SHP77 (cell line): ENCODE measurements around the gene FOXC2.

ENCODE experiments used
- DNase-seq, 2 experiments: peaks; one replicate each; lab custom pipeline; 2025; lab: John Stamatoyannopoulos, UW

The FOXC2 gene

DNA sequence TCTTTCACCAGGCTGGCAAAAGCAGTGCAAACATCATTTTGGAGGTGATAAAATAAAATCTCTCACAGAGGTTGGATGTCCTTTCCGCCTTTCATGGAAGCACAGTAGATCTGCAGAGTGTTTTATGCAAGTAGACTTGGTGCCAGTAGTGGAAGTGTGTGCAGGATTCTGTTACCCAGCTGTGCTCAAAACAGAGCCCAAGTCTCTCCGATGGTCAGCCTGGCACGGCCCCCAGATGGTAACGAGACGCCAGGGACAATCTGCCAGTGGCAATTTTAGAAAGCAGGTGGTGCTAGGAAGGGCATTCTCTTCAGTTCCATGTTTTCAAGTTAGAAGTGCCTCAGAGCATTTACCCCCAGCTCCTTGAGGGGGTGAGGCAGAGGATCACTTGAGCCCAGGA, 10.1 kb upstream of the FOXC2 start:
- no peak for DNase-seq

DNA sequence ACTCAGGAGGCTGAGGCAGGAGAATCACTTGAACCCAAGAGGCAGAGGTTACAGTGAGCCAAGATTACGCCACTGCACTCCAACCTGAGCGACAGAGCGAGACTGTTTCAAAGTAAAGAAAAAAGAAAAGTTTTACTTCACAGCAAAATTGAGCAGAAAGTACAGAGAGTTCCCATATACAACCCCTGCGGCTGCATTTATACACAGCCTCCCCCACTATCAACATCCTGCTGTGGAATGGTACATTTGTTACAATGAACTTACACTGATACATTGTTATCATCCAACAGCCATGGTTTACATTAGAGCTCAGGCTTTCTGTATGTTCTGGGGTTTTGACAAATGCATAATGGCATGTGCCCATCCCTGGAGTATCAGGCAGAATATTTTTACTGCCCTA, 9.0 kb upstream of the FOXC2 start:
- DNase-seq: no peak

DNA sequence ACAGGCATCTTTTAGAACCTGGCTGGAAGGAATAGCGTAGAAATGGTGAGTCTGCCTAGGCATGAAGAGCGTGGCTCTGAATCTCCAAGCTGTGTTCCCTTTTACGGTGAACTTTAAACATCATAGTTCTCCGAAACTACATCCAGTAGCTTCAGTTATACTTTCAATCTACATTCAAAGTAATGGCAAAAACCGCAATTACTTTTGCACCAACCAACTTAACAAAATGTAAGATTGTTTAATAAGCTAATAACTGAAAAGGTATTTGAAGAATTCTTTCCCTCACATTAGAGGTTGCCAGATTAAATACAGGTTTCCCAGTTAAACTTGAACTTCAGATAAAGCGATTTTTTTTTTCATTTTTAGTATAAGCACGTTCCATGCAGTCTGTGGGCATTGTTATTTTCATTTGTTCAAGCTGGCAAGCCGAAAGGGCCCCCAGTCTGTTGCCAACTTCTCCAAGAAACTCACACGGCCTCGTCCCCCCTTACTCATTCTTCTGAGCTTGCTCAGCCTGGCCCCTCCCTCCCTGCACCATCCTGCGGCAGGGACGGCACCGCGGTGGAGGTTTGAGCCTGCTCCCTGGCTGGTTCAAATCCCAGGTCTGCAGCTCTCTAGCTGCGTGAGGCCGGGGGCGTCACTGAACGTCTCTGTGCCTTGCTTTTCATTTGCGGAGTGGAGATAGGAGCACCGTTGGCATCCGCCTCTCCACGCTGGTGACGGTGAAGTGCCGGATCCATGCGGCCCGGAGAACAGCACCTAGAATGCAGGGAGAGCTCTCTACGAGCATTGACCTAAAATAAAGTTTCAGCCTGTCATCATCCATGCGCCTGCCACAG, 8.1 kb upstream of the FOXC2 start:
- no peak for DNase-seq

DNA sequence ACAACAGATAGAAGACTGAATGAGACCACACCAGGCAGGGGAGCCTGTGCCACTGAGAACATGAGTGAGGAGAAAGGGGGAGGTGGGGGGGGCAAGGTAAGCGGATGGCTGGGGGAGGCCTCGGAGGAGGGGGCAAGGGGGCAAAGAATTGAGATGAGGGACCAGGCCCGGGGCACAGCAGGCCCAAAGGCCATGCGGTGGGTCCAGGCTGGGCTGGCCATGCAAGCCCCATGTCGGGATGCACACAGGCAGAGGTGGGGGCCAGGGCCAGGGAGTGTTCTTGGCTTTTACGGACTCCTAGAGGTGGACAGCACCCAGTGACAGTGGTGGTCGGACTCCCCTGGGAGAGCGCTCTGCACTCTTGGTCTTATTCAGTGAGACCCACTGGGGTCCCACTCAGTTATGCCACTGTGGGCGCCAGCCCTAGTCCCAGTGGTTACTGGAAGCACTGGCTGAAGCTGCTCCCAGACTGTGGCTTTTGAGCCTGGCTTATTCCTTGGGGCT, 6.8 kb upstream of the FOXC2 start:
- DNase-seq: no peak

DNA sequence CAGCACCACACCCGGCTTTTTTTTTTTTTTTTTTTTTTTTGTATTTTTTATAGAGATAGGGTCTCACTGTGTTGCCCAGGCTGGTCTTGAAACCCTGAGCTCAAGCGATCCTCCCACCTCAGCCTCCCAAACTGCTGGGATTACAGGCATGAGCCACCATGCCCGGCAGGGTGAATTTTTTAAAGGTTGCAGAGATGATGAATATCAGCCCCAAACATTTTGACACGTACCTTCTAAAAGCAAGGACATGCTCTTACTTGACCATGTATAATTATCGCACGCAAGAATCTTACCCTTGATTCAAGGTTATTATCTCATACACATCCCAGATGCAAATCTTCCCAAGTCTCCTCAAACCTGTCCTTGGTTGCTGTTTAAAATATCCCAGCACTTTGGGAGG, 4.3 kb upstream of the FOXC2 start:
- DNase-seq: no peak

DNA sequence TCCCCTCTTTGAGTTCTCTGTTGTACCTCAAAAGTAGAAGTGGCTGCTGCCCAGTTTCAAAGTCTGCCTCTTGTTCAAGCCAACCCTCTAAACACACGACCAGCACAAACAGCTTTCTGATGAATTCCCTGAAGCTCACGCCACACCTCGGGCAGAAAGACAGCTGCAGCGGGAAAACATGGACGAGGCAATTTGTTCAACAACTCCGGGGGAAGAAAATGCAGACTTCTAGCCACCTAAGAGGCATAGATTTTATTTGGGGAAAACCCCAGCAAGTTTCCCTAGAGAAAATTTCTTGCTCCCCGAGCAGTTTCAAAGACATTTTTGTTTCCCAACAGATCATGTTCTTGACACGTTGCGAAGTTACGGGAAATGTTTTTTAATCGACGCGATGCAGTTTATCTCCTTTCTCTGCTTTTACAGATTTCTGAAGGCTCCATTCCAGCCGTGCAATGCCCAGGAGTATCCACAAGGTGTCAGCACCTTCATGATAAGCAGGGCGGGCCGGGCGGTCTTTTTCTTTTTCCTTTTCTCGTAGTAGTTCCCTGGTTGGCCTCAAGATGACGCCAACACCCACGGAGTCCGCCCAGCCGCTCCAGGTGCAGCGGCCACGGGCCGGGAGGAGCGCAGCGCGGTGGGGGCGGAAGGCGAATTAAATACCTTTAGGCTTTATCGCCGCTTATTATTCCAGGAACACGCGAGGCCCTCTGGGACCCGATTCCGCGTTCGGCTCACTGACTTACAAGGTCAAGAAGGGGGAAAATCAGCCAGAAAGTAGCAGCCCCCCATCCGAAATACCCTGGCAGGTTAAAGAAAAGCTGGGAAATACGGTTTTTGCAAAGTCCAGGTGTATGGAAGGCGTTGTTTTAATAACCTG, 2.9 kb upstream of the FOXC2 start:
- DNase-seq: peak; percentile 82 to 83

DNA sequence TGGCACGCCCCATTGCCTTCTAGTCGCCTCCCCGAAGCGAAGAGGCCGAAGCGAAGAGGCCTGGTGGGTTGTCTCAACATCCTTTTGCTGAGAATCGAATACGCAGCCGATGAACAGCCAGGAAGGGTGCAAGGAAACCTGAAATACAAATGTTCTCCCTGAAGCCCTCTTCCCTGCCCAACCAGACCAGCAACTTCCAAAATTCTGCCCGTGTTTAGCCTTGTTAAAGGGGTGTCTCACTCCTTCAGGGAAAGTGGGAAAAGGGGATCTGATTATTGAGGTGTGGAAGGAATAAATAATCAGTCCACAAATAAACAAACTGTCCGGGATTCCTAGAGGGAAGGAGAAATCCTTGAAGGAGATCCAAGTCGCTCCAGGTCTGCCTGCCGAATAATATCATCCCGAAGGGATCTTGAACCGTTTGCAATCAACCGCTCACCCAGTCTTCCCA, 1.4 kb upstream of the FOXC2 start:
- no peak for DNase-seq

DNA sequence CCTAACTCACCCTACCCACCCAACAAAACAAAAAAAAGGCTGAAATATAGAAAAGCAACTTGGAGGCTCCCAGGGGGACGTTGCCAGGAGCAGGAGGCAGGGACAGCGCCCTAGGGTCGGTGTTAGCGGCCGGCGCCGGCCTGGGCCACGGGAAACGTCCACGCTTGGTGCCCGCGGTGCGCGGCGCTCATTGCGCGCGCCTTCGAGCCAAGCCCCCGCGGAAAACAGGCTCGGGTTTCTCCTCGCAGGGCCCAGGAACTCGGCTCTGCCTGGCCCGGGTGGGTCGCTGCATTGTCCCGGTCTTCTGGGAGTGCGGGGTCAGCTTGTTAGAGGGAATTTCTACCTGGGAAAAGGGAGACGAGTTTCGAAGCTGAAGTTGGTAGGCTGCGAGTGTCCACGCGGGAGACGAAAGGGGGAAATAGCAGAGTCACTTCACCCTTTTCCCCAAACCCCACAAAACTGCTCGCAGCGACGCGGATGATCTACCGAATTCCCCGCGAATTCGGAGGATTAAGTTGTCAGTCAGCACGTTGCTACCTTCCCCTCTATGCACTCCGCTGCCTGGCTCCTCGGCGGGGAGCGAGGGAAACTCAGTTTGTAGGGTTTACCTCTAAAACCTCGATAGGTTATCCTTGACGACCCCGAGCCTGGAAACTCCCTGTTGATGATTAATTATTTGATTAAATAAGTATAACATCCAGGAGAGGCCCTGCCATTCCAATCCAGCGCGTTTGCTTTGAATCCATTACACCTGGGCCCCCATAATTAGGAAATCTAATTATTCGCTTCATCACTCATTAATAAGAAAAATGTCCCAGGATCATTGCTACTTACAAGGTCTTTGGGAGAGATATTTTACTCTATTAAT, 751 bp upstream of the FOXC2 start:
- no peak for DNase-seq

DNA sequence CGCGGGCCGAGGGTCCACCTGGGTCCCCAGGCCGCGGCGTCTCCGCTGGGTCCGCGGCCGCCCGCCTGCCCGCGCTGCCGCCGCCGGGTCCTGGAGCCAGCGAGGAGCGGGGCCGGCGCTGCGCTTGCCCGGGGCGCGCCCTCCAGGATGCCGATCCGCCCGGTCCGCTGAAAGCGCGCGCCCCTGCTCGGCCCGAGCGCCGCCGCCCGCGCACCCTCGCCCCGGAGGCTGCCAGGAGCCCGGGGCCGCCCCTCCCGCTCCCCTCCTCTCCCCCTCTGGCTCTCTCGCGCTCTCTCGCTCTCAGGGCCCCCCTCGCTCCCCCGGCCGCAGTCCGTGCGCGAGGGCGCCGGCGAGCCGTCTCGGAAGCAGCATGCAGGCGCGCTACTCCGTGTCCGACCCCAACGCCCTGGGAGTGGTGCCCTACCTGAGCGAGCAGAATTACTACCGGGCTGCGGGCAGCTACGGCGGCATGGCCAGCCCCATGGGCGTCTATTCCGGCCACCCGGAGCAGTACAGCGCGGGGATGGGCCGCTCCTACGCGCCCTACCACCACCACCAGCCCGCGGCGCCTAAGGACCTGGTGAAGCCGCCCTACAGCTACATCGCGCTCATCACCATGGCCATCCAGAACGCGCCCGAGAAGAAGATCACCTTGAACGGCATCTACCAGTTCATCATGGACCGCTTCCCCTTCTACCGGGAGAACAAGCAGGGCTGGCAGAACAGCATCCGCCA, 504 bp downstream of the FOXC2 start:
- no peak for DNase-seq

DNA sequence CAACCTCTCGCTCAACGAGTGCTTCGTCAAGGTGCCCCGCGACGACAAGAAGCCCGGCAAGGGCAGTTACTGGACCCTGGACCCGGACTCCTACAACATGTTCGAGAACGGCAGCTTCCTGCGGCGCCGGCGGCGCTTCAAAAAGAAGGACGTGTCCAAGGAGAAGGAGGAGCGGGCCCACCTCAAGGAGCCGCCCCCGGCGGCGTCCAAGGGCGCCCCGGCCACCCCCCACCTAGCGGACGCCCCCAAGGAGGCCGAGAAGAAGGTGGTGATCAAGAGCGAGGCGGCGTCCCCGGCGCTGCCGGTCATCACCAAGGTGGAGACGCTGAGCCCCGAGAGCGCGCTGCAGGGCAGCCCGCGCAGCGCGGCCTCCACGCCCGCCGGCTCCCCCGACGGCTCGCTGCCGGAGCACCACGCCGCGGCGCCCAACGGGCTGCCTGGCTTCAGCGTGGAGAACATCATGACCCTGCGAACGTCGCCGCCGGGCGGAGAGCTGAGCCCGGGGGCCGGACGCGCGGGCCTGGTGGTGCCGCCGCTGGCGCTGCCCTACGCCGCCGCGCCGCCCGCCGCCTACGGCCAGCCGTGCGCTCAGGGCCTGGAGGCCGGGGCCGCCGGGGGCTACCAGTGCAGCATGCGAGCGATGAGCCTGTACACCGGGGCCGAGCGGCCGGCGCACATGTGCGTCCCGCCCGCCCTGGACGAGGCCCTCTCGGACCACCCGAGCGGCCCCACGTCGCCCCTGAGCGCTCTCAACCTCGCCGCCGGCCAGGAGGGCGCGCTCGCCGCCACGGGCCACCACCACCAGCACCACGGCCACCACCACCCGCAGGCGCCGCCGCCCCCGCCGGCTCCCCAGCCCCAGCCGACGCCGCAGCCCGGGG, 1.3 kb downstream of the FOXC2 start:
- no peak for DNase-seq

DNA sequence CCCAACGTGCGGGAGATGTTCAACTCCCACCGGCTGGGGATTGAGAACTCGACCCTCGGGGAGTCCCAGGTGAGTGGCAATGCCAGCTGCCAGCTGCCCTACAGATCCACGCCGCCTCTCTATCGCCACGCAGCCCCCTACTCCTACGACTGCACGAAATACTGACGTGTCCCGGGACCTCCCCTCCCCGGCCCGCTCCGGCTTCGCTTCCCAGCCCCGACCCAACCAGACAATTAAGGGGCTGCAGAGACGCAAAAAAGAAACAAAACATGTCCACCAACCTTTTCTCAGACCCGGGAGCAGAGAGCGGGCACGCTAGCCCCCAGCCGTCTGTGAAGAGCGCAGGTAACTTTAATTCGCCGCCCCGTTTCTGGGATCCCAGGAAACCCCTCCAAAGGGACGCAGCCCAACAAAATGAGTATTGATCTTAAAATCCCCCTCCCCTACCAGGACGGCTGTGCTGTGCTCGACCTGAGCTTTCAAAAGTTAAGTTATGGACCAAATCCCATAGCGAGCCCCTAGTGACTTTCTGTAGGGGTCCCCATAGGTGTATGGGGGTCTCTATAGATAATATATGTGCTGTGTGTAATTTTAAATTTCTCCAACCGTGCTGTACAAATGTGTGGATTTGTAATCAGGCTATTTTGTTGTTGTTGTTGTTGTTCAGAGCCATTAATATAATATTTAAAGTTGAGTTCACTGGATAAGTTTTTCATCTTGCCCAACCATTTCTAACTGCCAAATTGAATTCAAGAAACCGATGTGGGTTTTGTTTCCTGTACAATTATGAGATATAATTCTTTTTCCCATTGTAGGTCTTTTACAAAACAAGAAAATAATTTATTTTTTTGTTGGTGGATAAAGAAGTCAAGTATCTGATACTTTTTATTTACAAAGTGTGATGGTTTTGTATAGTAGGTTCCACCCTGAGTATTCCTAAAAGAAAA, 2.3 kb downstream of the FOXC2 start:
- no peak for DNase-seq

DNA sequence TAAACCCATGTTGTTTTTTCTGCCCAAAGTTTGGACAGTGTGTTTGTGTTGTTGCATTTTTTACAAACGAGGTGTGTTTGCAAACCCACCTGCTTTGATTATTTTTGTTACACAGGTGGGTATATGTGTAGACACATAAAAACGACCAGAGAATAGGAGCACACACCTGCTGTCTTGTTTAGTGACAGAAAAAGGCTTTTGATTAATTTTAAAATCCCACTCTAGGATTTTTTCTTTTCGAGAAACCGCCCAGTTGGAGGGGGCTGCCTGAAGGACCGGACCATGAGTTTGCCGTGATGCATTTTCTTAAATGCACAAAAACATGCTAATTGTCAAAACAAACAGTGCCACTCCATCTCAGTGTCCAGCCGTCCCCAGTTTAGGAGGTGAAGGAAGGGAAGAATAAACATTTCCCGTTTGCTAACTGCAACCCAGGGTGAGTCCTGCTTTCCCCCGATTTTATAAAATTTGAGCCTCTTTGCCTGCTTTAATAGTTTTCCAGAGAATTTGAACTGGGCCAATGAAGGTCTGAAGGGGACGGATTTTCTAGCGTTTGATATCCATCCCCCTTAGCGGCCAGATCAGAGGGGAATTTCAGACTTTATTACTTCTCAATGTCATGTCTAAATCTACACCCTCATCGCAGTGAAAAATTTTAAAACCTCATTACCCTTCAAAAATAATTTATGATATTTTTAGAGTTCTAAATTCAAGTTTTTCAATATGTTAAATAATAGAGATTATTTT, 3.2 kb downstream of the FOXC2 start:
- no peak for DNase-seq

DNA sequence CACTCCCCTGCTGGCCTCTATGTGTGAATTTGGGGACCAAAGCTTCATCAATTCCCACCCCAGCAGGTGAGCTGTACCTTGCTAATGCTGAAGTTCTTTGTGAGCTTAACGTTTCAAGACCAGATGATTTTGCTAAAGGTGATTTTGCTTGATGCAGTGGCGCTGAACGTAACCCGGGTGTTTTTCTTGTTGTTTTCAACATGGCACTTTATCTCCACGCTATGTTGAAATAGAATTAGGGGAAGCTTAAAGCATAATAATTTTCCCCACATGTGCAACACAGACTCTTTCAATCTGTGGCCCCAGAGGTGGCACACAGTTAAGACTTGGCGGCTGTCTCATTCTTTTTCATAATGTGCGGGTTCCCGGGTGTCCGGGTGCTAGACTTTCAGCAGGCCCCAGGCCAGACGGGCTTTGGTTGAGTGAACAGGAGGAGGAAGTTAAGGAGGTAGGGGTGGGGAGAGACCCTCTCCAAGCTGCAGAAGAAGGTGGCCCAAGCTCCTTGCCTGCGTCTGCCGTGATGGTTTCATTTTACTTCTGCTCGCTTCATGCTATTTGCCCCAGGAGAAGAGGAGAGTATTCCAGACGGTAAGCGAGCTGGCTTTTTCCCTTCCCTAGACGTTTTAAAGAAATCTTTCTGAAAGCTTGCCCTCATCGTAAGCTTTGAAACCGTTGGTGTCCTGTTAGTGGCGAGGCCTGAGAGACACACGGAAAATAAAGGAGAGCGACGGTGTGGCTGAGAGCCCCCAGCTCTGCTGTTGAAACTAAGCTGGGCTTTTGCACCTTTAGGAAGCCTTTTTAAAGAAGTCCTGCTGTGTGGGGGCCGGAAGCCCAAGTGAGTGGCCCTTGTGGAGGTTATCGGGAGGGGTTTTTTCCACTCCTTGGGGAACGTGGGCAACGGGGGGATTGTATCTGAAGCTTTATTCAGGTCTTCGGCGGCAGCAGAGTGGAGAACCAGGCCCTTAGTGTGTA, 4.2 kb downstream of the FOXC2 start:
- DNase-seq: no peak

DNA sequence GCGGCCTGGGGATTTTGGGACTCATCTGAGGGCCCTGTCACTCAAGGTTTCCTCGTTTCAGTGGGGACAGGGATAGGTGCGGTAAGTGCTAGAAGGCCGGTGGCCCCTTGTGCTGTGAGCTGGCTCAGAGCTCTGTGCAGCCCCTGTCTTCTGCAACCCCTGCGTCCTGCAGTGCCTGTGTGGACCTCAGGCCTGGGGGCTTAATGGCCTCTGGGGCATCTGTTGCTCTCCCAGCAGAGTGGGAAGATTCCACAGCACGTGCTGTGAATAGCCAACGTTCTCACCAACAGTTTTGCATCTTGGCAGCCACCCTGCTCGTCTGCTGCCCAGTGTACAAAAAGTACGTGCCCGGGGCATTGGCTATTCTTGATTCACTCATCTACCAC, 4.9 kb downstream of the FOXC2 start:
- DNase-seq: no peak

DNA sequence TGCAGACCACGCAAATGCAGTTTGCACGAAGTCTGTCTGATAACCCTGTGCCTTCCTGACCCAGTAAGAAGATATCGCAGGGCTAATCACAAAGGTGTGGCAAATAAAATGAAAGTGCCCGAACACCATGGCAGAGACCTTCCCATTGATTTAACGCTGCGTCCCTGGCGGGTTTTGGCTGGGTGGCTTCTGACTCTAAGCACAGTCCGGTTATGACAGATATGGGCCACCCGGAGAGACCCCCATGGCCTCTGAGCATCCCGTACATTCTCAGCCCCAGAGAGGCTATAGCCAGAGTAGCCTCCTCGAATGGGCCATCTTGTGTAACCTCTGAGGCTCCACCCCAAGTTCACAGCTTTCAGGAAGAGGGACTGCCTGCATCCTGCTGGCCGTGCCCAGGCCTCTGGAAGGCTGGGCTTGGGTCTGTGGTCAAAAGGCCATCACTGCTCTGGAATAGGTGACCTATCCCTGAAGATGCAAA, 5.5 kb downstream of the FOXC2 start:
- no peak for DNase-seq

DNA sequence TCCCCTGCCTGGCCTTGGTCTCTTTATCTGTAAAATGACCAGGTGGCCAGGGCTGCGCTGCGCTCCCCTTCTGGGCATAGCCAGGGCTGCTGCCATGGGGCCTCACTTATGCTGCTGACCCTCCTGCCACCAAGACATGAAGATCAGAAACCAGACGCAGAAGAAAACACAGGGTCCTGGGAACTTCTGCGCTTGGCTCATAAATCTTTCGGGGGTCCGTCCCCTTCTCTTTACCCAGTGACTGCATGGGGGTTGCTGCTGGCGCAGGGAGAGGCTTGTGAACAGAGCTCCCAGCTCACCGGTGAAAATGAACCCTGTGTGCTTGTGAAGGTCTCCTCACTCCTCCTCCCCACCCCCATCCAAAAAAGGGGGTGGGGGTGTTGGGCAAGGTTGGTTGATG, 6.0 kb downstream of the FOXC2 start:
- no peak for DNase-seq

DNA sequence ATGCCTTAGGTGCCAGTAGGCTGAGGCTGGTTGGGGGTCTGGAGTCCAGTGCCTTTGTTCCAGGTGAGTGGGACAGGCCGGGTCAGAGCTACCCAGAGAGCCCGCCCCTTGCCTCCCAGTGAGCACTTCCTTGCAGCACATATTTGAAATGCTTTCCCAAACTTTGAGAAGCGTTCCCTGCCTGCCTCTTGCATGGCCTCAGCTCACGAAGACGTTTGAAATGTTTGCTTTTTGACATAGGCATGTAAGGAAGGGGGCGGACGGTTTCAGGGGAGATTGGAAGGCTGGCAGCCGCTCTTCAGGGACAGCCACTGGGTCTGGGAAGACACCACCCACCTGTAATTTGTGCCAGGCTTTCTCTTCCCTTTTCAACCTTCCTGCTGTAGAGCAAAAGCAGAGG, 6.6 kb downstream of the FOXC2 start:
- DNase-seq: no peak
